HuH-7.5 (cell line): ENCODE data around the gene EMC1.
"Not testable (repeated sequence)": the region's sequence is repeated elsewhere in the genome, so short reads cannot be mapped to it uniquely, and the experiment has no call there.

Experiments used
- DNase-seq: peaks from one replicate; pipeline ENCODE4 v3.0.0; 2011; ENCODE audit warnings: low spot score

EMC1 gene

GRCh38 chr1:19189270-19189669 lies 62.1 kb downstream of the EMC1 start:
- no peak for DNase-seq

- DNase-seq: no peak
Observed at GRCh38 chr1:19187852-19188251, 63.5 kb downstream of the EMC1 start.

GRCh38 chr1:19186001-19186400 lies 65.3 kb downstream of the EMC1 start:
- no peak for DNase-seq

GRCh38 chr1:19182223-19182622 lies 69.1 kb downstream of the EMC1 start:
- DNase-seq: no peak

GRCh38 chr1:19180265-19180657 lies 71.1 kb downstream of the EMC1 start:
- not testable (repeated sequence) for DNase-seq

GRCh38 chr1:19179597-19180264 lies 71.6 kb downstream of the EMC1 start:
- no peak for DNase-seq

- DNase-seq: no peak
Observed at GRCh38 chr1:19178734-19179398, 72.5 kb downstream of the EMC1 start.

- no peak for DNase-seq
Observed at GRCh38 chr1:19177811-19178210, 73.5 kb downstream of the EMC1 start.

- DNase-seq: no peak
Observed at GRCh38 chr1:19169642-19170041, 81.7 kb downstream of the EMC1 start.

GRCh38 chr1:19167140-19167539 lies 84.2 kb downstream of the EMC1 start:
- no peak for DNase-seq

GRCh38 chr1:19166066-19166465 lies 85.3 kb downstream of the EMC1 start:
- DNase-seq: no peak
